H1 (cell line): Measurements from ENCODE around the gene ANAPC15. TPM values are rescaled to one million over a fixed set of nuclear protein-coding genes. Genes with fewer than 3 reads are reported as not detected.

Experiments used
- CTCF ChIA-PET: fragments of 300-600 bp; sonication (Branson Sonifier 250); formaldehyde crosslinking; loops from one replicate; lab custom pipeline; 2021; ENCODE audit not compliant: partially characterized antibody; lab: Charles Lee
- POLR2A ChIA-PET: fragments of 300-600 bp; sonication (Branson Sonifier 250); formaldehyde crosslinking; loops from one replicate; lab custom pipeline; 2021; ENCODE audit warnings: inconsistent platforms; ENCODE audit not compliant: partially characterized antibody; lab: Charles Lee
- DNase-seq, 2 experiments: peaks; one replicate each; pipeline versions ENCODE4 v3.0.0 to v3.0.0-alpha.2; 2010 to 2022; ENCODE audit warnings: low spot score in 2 of 2, low read depth in 1 of 2, mixed read lengths in 1 of 2
- FAIRE-seq: peaks from 2 replicates; lab custom pipeline; 2011; peaks lifted over from hg19 to GRCh38; lab: Jason Lieb, UNC
- H2AFZ ChIP-seq: 2 replicates; pipeline ENCODE4 v1.8.1; 2012; ENCODE audit warnings: low read length, inconsistent platforms
- H2AK5ac ChIP-seq: 2 replicates; pipeline ENCODE4 v1.6.1; 2013; ENCODE audit warnings: low read depth, low read length
- H2BK120ac ChIP-seq: replicated peaks from 2 replicates; pipeline ENCODE3; 2013; ENCODE audit warnings: low read depth, low read length, inconsistent platforms
- H2BK12ac ChIP-seq: 2 replicates; pipeline ENCODE4 v1.6.1; 2013; ENCODE audit warnings: low read depth, low read length
- H2BK15ac ChIP-seq: 2 replicates; pipeline ENCODE4 v1.6.1; 2013; ENCODE audit warnings: low read length
- H2BK20ac ChIP-seq: 2 replicates; pipeline ENCODE4 v1.6.1; 2013; ENCODE audit warnings: low read length
- H2BK5ac ChIP-seq: 2 replicates; pipeline ENCODE4 v1.6.1; 2013; ENCODE audit warnings: low read depth, low read length
- H3K14ac ChIP-seq: 2 replicates; pipeline ENCODE4 v1.6.1; 2013; ENCODE audit warnings: inconsistent platforms; ENCODE audit not compliant: insufficient read length
- H3K18ac ChIP-seq: 2 replicates; pipeline ENCODE4 v1.6.1; 2013; ENCODE audit warnings: low read length; ENCODE audit errors: extremely low read depth
- H3K23ac ChIP-seq: 2 replicates; pipeline ENCODE4 v1.6.1; 2013; ENCODE audit warnings: inconsistent platforms; ENCODE audit not compliant: insufficient read length
- H3K23me2 ChIP-seq: 2 replicates; pipeline ENCODE4 v1.6.1; 2013; ENCODE audit warnings: low read depth, low read length
- H3K27ac ChIP-seq: 2 replicates; pipeline ENCODE4 v1.6.1; 2011; ENCODE audit warnings: low read depth, low read length, inconsistent platforms
- H3K27me3 ChIP-seq, 4 experiments: replicated peaks in 1 of 4; 1 replicate in 1 of 4; 2 replicates in 3 of 4; pipeline versions ENCODE4 v1.6.1 to v1.8.1; 2011 to 2013; ENCODE audit warnings: low read length in 3 of 4, mild to moderate bottlenecking in 3 of 4, inconsistent platforms in 2 of 4, mixed read lengths in 2 of 4, moderate library complexity in 1 of 4; ENCODE audit not compliant: control insufficient read depth in 3 of 4, insufficient read depth in 3 of 4; ENCODE audit errors: extremely low read depth in 1 of 4
- H3K36me3 ChIP-seq, 4 experiments: 2 replicates each; pipeline versions ENCODE4 v1.6.1 to v1.8.1; 2011 to 2013; ENCODE audit warnings: mild to moderate bottlenecking in 4 of 4, low read length in 3 of 4, moderate library complexity in 2 of 4, control low read depth in 1 of 4, inconsistent platforms in 1 of 4; ENCODE audit not compliant: insufficient read depth in 4 of 4, control insufficient read depth in 2 of 4
- H3K4ac ChIP-seq: replicated peaks from 2 replicates; pipeline ENCODE3; 2013; ENCODE audit warnings: low read length, low read depth, mixed read lengths, inconsistent platforms; ENCODE audit not compliant: insufficient read length
- H3K4me1 ChIP-seq, 4 experiments: replicated peaks in 1 of 4; 1 replicate in 1 of 4; 2 replicates in 3 of 4; pipeline versions ENCODE4 v1.6.1 to v1.8.1; 2011 to 2013; ENCODE audit warnings: low read length in 3 of 4, inconsistent platforms in 2 of 4, mixed read lengths in 1 of 4; ENCODE audit not compliant: insufficient read depth in 4 of 4, control insufficient read depth in 3 of 4
- H3K4me2 ChIP-seq, 2 experiments: 2 replicates each; pipeline versions ENCODE4 v1.6.1 to v1.8.1; 2011 to 2013; ENCODE audit warnings: low read depth in 2 of 2, low read length in 2 of 2, control low read depth in 1 of 2, inconsistent platforms in 1 of 2, mild to moderate bottlenecking in 1 of 2; ENCODE audit not compliant: insufficient read depth in 1 of 2
- H3K4me3 ChIP-seq, 4 experiments: fragments of 200-600, 300-600 bp in 1 of 4; sonication (generic), shearing (Covaris generic), sonication (Bioruptor Twin) in 1 of 4; 2 replicates each; pipeline versions ENCODE4 v1.5.1 to v1.8.1; 2011 to 2016; ENCODE audit warnings: low read length in 4 of 4, low read depth in 3 of 4, control low read depth in 2 of 4, inconsistent platforms in 2 of 4, mild to moderate bottlenecking in 2 of 4, mixed read lengths in 1 of 4, moderate library complexity in 1 of 4; ENCODE audit not compliant: insufficient read depth in 2 of 4; ENCODE audit errors: extremely low read depth in 1 of 4
- H3K56ac ChIP-seq: replicated peaks from 2 replicates; pipeline ENCODE3; 2013; ENCODE audit warnings: low read depth, mild to moderate bottlenecking, mixed read lengths, low read length, inconsistent platforms; ENCODE audit not compliant: insufficient read length
- H3K79me1 ChIP-seq: 2 replicates; pipeline ENCODE4 v1.6.1; 2013; ENCODE audit warnings: low read depth, low read length, control low read depth
- H3K79me2 ChIP-seq, 2 experiments: 2 replicates each; pipeline versions ENCODE4 v1.6.1 to v1.8.1; 2012 to 2013; ENCODE audit warnings: low read length in 2 of 2, mild to moderate bottlenecking in 2 of 2, inconsistent platforms in 1 of 2; ENCODE audit not compliant: insufficient read depth in 2 of 2, control insufficient read depth in 1 of 2
- H3K9ac ChIP-seq, 4 experiments: replicated peaks in 1 of 4; 1 replicate in 1 of 4; 2 replicates in 3 of 4; pipeline versions ENCODE4 v1.6.1 to v1.8.1; 2011 to 2013; ENCODE audit warnings: low read depth in 3 of 4, low read length in 3 of 4, control low read depth in 2 of 4, mild to moderate bottlenecking in 2 of 4, moderate library complexity in 2 of 4, inconsistent platforms in 1 of 4; ENCODE audit errors: extremely low read depth in 1 of 4
- H3K9me3 ChIP-seq, 2 experiments: 2 replicates each; pipeline versions ENCODE4 v1.6.1 to v1.8.1; 2012 to 2013; ENCODE audit warnings: mild to moderate bottlenecking in 2 of 2, moderate library complexity in 2 of 2, control low read depth in 1 of 2, inconsistent platforms in 1 of 2, low read depth in 1 of 2, low read length in 1 of 2, mixed read lengths in 1 of 2; ENCODE audit not compliant: insufficient read depth in 2 of 2
- H4K20me1 ChIP-seq, 2 experiments: replicated peaks in 1 of 2; 2 replicates each; pipeline versions ENCODE3 to v1.8.1; 2011 to 2013; ENCODE audit warnings: inconsistent platforms in 2 of 2, low read length in 2 of 2, mild to moderate bottlenecking in 1 of 2; ENCODE audit not compliant: insufficient read depth in 2 of 2, control insufficient read depth in 1 of 2
- H4K5ac ChIP-seq: 2 replicates; pipeline ENCODE4 v1.6.1; 2013; ENCODE audit warnings: low read length, low read depth, mixed read lengths, inconsistent platforms; ENCODE audit not compliant: insufficient read length
- H4K8ac ChIP-seq: 2 replicates; pipeline ENCODE4 v1.8.0; 2013; ENCODE audit warnings: mild to moderate bottlenecking, moderate library complexity, low read length, inconsistent platforms; ENCODE audit not compliant: insufficient read depth; ENCODE audit errors: extremely low read depth
- H4K91ac ChIP-seq: replicated peaks from 2 replicates; pipeline ENCODE3; 2013; ENCODE audit warnings: low read length, mixed read lengths, inconsistent platforms; ENCODE audit not compliant: insufficient read length
- ASH2L ChIP-seq: fragments of 200-600, 300-600 bp; sonication (generic); IDR thresholded peaks from one replicate; pipeline ENCODE4 v1.7.1; 2017; ENCODE audit warnings: low read length
- CEBPB ChIP-seq: IDR thresholded peaks from 2 replicates; pipeline ENCODE4 v1.6.1; 2012; ENCODE audit warnings: low read depth, low read length
- CHD2 ChIP-seq: IDR thresholded peaks from 2 replicates; pipeline ENCODE4 v1.6.1; 2012; ENCODE audit warnings: low read length, improper control_type of control experiment
- EGR1 ChIP-seq: IDR thresholded peaks from 2 replicates; pipeline ENCODE4 v1.6.1; 2011; ENCODE audit warnings: low read depth, low read length, borderline replicate concordance
- EZH2 ChIP-seq: fragments of 200-600 bp; sonication (generic); IDR thresholded peaks from 2 replicates; pipeline ENCODE4 v1.7.1; 2012; ENCODE audit warnings: low read depth, mild to moderate bottlenecking, moderate library complexity, low read length, inconsistent platforms; ENCODE audit not compliant: severe bottlenecking
- HDAC6 ChIP-seq: IDR thresholded peaks from one replicate; pipeline ENCODE4 v1.7.1; 2012; ENCODE audit warnings: low read depth, mild to moderate bottlenecking, inconsistent platforms, low read length, moderate library complexity
- MAFK ChIP-seq: IDR thresholded peaks from 2 replicates; pipeline ENCODE4 v1.6.1; 2012; ENCODE audit warnings: low read depth, mild to moderate bottlenecking, improper control_type of control experiment, low read length
- POLR2A ChIP-seq, 2 experiments: IDR thresholded peaks; 1 replicate in 1 of 2; 2 replicates in 1 of 2; pipeline ENCODE4 v1.6.1; 2011; ENCODE audit warnings: low read depth in 2 of 2, low read length in 2 of 2, mild to moderate bottlenecking in 2 of 2; ENCODE audit errors: control extremely low read depth in 1 of 2
- RBBP5 ChIP-seq: IDR thresholded peaks from 2 replicates; pipeline ENCODE4 v1.7.1; 2012; ENCODE audit warnings: low read depth, mild to moderate bottlenecking, inconsistent platforms, low read length, moderate library complexity, borderline replicate concordance
- RFX5 ChIP-seq: IDR thresholded peaks from 2 replicates; pipeline ENCODE4 v1.6.1; 2011; ENCODE audit warnings: low read depth, low read length, improper control_type of control experiment, borderline replicate concordance
- SUZ12 ChIP-seq: fragments of 200-600 bp; sonication (generic); IDR thresholded peaks from 2 replicates; pipeline ENCODE4 v1.6.1; 2012; ENCODE audit warnings: mild to moderate bottlenecking, inconsistent platforms, low read length, moderate library complexity, mixed read lengths
- TAF1 ChIP-seq: IDR thresholded peaks from 2 replicates; pipeline ENCODE4 v1.6.1; 2011; ENCODE audit warnings: mild to moderate bottlenecking, low read depth, low read length
- WGBS, 2 experiments: shearing (Covaris generic) in 1 of 2; methylation state at CpG; one replicate each; pipeline versions ENCODE4 v1.1.6 to v1.1.7; 2013 to 2015; ENCODE audit warnings: low lambda C conversion rate in 2 of 2, mixed read lengths in 2 of 2, inconsistent platforms in 1 of 2, low coverage in 1 of 2, missing lambda C conversion rate in 1 of 2; ENCODE audit not compliant: insufficient replicate concordance in 2 of 2, insufficient coverage in 1 of 2, insufficient read length in 1 of 2; ENCODE audit errors: extremely low coverage in 1 of 2, missing lambda C conversion rate in 1 of 2; 5-methylcytosine and 5-hydroxymethylcytosine counted together
- polyA plus RNA-seq, 7 experiments: library from polyadenylated mRNA; depleted of rRNA in 3 of 7; stranded (reverse) in 5 of 7; unstranded in 2 of 7; fragments of >200 nt in 5 of 7; fragments of 200-250 nt in 2 of 7; gene quantifications; 1 replicate in 5 of 7; 2 replicates in 1 of 7; 4 replicates in 1 of 7; pipeline versions ENCODE4 v1.2.1 to v1.2.3, GENCODE V29; 2011 to 2013; ENCODE audit warnings: missing spikeins in 2 of 7, mixed read lengths in 2 of 7
- total RNA-seq: library from RNA; stranded (reverse); fragmentation: NEBNext Ultra II Directional; extraction: Animal tissue kit (Norgen Biotek cat#: 25700); gene quantifications from 2 replicates; pipeline ENCODE4 v1.2.1, GENCODE V29; 2021
- TF ChIP-seq, protein P1 (sequence below): IDR thresholded peaks from 2 replicates; pipeline ENCODE4 v1.6.1; 2012; ENCODE audit warnings: inconsistent platforms

ANAPC15 gene
- total and polyA plus RNA-seq, 2 of the 8 experiments (the other 6 are each of a cell fraction or from before 2014, with no cell fraction given) = 66.2 to 74.9 TPM

DNA sequence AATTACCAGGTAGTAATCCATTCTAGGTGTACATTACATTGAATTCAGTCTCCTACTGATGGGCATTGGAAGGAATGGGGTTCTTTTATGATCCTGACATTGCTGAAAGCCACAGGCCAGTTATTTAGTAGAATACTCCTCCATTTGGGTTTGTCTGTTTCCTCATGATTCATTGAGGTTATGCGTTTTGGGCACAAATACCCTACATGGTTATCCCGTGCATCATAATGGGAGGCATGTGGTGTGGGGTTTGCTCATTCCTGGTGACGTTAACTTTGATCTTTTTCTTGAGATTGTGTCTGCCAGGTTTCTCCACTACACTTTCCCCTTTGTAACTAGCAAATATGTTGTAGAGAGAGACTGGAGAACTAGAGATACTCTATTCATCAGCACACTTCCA, 28.6 kb upstream of the ANAPC15 start:
- no peak overlapping the region for H3K27ac ChIP-seq
- no peak overlapping the region for H3K14ac ChIP-seq
- 81% methylated on average over 3 of the region's 3 CpGs; no CpG with 5 or more reads in 1 of the 2 experiments for WGBS, 2 experiments
- no peak overlapping the region for H2BK20ac ChIP-seq
- no peaks in the 10 kb centered on the region for H3K9me3 ChIP-seq
- CTCF ChIA-PET = interaction anchor here (1.0 to 1.4 kb wide), 3 partner anchors 22 to 116 kb away, joined by 3 to 5 read pairs (median 3); no protein-coding TSS in a partner anchor
- POLR2A ChIA-PET = interaction anchor here (0.8 kb wide), 1 partner anchor 28 kb away, joined by 3 read pairs; no protein-coding TSS in a partner anchor
- no peaks in the 10 kb centered on the region for H3K4me1 ChIP-seq
- H3K27me3 ChIP-seq = no peaks in the 10 kb centered on the region
- no peak overlapping the region for H2AK5ac ChIP-seq
- no peak overlapping the region for H2AFZ ChIP-seq
- no peaks in the 10 kb centered on the region for H3K23me2 ChIP-seq
- no peak overlapping the region for H2BK120ac ChIP-seq
- DNase-seq = no peak
- H3K4me3 ChIP-seq = no peak overlapping the region
- H3K4me2 ChIP-seq = no peak overlapping the region
- H2BK12ac ChIP-seq = no peak overlapping the region
- H2BK15ac ChIP-seq = no peak overlapping the region
- no peaks in the 10 kb centered on the region for H3K36me3 ChIP-seq
- H3K4ac ChIP-seq = no peak overlapping the region
- no peak overlapping the region for H3K9ac ChIP-seq
- H3K79me1 ChIP-seq = no peaks in the 10 kb centered on the region
- no peak overlapping the region for H4K91ac ChIP-seq
- H4K8ac ChIP-seq = no peak overlapping the region
- no peak overlapping the region for H3K23ac ChIP-seq
- FAIRE-seq = no peak
- H3K56ac ChIP-seq = no peak overlapping the region
- H4K5ac ChIP-seq = no peak overlapping the region
- no peak overlapping the region for H3K18ac ChIP-seq
- H4K20me1 ChIP-seq = no peaks in the 10 kb centered on the region
- no peaks in the 10 kb centered on the region for H3K79me2 ChIP-seq
- H2BK5ac ChIP-seq = no peak overlapping the region
- no peak for TF ChIP-seq MAFK
- no peak for TF ChIP-seq ASH2L
- TF ChIP-seq RBBP5 = no peak
- no peak for TF ChIP-seq HDAC6
- TF ChIP-seq, protein P1, sequence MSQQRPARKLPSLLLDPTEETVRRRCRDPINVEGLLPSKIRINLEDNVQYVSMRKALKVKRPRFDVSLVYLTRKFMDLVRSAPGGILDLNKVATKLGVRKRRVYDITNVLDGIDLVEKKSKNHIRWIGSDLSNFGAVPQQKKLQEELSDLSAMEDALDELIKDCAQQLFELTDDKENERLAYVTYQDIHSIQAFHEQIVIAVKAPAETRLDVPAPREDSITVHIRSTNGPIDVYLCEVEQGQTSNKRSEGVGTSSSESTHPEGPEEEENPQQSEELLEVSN = no peak
- TF ChIP-seq CEBPB = no peak
- no peak for TF ChIP-seq EGR1
- TF ChIP-seq CHD2 = no peak
- TF ChIP-seq EZH2 = no peak
- TF ChIP-seq SUZ12 = no peak
- no peak for TF ChIP-seq RFX5
- TF ChIP-seq POLR2A (IDR thresholded peaks at IDR 0.05; ENCODE audit: control extremely low read depth in 1 of 2, low read depth in 2 of 2, low read length in 2 of 2) = no peak
- TF ChIP-seq TAF1 = no peak
